Ramos (cell line): ENCODE data around the gene FBLIM1.

Experiments
- in situ Hi-C: fragments of 300-500 bp; cut with MboI; formaldehyde crosslinking; loops from one replicate; pipeline ENCODE4 v1.14.3; 2022; ENCODE audit warnings: low sequenced_read_pairs; ENCODE audit not compliant: unreplicated experiment

The FBLIM1 gene, protein sequence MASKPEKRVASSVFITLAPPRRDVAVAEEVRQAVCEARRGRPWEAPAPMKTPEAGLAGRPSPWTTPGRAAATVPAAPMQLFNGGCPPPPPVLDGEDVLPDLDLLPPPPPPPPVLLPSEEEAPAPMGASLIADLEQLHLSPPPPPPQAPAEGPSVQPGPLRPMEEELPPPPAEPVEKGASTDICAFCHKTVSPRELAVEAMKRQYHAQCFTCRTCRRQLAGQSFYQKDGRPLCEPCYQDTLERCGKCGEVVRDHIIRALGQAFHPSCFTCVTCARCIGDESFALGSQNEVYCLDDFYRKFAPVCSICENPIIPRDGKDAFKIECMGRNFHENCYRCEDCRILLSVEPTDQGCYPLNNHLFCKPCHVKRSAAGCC

DNA sequence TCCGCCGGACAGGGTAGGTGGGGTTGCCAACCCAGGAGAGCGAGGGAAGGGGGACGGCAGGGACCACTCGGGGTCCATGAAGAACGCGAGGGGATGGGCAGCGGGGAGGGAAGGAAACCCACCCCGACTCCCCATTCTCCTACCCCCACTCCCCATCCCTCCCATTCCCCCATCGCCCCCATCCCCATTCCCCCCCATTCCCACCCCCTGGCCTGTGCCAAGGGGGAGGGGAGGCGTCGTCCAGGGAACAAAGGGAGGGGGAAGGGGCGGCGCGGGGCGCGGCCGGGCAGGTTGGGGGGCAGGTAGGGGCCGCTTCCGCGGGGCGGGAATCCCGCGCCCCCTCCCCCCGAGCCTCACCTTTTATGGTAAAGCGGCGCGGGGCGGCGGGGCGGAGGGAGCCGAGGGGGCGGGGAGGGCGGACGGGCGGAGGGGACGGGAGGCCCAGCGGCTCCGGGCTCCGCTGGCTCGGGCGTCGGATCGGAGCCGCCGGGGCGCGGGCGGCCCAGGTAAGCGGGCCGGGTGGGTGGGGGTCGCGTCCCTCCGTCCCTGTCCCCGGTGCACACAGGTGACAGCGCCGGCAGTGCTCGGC is at the start of gene FBLIM1:
FBLIM1 (plus strand) TSS at position 453 of the 589 bp plus-strand sequence. CDS start 6,189 bp downstream, outside the sequence.
- in situ Hi-C loops = no loop called here

DNA sequence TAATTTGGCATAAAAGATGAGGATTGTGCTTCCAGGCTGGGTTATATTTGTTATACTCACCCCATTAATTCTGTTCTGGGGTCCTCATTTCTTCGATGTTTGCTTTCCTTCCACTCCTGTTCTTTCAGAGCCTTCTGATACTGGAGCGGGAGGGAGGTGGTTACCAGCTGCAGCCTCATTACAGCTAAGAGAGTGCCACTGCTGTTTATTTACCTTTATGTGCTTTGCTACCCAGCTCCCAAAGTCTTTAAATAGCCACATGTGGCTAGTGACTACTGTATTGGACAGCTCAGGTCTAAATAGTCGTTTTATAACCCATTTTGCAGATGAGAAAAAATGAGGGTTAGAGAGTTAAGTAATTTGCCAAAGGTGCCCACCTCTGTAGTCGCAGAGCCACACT is 49.4 kb upstream of the FBLIM1 start:
- in situ Hi-C loops = no loop called here

DNA sequence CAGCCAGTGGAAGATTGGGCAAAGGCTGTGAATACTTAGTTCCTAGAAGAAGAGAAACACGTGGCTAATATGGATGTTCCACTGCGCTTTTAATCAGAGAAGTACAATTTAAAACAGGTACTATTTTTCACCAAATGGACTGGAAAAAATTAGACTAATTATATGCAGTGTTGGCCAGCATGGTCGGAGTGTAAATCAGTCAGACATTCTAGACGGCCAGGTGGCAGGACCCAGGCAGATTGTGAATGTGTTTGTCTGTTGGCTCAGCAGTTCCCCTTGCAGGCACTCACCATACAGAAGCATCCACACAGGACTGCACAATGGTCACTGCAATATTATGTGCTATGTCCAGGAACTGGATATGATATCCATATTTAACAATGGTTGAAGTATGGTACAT is 46.4 kb upstream of the FBLIM1 start:
- in situ Hi-C loops = no loop called here

DNA sequence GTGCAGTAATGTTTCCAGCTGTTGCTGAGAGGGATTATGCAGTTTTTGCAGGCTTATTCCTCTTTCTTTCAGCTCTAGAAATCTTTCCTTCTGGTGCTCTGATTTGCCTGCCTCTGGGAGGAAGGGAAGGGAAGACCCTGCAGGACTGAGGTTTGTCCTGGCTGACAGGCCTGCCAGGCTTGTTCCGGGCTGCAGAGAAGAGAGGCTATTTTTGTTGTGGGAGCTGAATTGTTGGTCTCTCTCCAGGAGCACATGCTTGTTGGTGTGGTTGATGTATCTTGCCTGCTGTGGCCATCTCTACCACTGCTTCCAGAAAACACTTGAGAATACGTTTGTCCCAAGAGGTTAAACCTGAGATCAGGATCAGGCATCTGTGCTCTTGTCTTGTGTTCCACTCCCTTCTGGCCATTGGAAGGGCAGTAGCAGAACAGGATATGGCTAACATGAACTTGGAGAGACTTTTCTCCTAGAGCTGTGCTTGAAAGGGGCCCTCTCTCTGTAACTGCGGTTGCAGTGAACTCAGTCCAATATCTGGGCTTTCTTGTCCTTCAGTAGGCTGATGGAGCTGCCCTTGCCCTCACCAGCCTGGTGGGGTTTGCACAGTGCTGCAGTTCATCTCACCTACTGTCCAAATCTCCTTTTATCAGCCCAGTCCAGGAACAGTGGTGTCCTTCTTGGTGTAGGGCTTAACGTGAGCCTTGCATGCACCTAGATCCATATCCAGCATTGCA is 44.0 kb upstream of the FBLIM1 start:
- in situ Hi-C loops = no loop called here

DNA sequence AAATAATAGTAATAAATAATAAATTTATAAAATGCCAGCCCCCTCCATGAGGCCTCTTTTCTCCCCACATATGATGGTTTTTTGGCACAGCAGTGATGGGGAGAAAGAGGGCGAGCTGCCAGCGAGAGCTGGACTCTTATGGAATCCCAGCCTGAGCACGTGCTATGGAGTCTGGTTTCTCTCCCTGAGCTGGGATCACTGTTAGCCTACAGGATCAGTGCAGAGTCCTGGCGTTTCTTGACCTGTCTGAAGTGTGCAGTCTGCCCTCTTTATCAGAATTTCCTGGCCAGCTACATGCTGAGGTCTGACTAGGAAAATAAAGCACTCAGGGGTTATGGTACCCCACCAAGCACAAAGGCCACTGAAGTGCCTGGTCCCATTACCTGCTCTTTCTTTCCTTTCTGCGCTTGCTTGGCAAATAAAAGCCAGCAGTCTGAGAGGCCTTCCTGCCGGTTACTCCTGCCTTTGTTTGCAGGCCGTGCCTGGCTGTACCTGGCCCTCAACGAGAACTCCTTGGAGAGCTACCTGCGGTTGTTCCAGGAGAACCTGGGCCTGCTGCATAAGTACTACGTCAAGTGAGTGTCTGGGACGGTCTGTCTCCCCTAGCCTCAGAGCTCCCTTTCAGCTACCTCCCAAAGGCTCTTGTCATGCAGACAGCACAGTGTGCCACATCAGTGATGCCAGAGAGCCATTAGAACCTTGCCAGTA is 41.0 kb upstream of the FBLIM1 start:
- in situ Hi-C loops = no loop called here

DNA sequence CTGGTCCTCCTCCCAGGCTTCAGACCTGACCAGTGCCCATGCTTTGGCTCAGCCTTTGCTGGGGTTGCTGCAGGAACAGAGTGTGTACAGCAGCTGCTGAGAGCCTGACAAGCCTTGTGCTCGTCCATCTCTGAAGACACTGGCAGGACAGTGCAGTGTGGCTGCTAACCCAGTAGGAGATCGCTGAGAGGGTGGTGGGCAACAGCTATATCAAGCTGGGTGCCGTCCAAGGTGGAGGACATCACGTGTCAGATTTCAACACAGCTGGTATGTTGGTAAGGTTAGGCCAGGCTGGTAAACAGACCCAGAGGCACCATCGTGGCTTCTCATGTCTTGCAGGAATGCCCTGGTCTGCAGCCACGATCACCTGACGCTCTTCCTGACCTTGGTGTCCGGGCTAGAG is 40.4 kb upstream of the FBLIM1 start:
- in situ Hi-C loops = no loop called here

DNA sequence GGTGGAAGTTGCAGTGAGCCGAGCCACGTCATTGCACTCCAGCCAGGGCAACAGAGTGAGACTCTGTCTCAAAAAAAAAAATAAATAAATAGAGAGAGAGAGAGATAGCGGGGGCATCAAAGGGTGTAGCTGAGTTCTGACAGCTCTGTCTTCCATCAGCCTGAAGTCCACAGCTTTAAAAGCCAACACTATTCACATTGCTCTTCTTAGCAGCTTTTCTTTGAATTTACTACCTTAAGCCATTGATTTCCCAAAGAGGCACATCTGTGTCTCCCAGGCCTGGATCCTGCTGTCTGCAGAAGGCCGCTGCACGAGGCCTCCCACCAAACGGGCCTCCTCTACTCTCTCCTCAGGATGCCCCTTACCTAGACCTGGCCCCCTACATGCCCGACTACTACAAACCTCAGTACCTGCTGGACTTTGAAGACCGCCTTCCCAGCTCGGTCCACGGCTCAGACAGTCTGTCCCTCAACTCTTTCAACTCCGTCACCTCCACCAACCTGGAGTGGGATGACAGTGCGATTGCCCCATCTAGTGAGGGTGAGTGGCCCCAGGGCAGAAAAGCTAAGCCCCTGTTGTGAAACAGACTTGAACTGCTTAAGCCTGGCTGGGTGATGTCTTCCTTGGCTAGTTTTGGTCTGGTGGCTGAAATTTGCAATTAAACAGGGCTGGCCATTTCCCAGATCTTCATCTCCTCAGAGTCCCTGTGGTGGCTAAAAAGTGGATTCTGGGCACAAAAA is 39.0 kb upstream of the FBLIM1 start:
- in situ Hi-C loops = no loop called here

DNA sequence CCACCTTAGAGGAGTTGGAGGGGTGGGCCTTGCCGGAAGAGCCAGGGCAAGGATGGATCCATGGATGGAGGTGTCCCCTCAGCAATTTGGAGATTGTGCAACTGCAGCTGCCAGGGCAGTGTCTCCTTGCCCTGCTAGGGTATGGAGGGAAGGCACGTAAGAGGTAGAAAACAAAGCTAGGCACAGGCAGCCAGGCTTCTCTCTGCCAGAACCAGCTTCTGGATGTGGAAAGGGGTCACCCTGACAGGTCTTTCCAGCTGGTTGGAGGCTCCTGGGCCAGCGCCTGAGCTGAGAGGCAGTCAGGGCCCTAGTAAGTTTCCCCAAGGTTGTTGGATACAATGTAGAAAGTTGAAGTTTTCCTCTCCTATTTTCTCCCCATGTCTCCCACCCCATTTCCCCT is 37.7 kb upstream of the FBLIM1 start:
- in situ Hi-C loops = no loop called here

DNA sequence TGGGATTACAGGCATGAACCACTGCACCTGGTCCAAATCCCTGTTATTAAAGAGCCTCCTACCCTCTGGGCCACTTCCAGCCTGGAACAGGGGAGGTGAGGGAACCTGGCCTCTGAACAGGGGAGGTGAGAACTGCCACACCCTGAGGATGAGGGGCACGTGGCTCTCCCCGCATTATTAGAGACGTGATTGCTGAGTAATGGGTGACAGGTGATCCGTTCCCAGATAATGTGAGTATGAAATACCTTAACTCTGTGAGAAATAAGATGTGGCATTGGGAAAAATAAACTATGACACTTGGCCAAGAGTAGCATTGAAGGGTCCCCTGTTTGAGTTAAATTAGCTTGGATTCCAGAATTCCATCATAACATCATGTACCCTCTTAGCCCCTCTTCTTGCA is 36.2 kb upstream of the FBLIM1 start:
- in situ Hi-C loops = no loop called here

DNA sequence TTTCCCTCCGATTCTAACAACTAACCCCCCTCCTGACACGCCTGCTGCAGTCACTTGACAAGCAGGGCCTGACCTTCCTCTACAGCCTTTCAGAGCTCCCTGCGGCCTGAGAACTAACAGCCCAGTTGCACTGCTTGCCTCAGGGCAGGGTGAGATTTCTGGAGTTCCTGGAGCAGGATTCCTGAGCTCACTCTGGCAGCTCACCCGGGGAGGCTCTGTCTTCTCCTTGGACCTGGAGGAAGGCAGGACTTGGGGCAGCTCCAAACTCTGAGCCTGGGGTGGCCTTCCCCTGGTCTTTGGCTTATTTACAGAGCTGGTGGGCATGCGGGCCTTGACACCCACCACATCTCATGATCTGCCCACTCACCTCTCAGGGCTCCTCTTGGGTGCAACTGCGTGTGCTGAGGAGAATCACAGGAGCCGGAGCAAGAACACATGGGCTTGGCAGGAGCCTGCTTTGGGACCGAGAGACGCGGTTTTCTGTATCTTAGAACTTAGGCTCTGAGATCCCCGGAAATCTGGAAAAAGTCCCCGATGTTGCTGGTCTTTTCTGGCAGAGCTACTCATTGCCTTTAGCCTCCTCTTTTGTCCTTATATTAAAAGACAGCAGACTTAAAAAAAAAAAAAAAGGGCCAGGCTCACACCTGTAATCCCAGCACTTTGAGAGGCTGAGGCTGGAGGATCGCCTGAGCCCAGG is 35.6 kb upstream of the FBLIM1 start:
- in situ Hi-C loops = no loop called here

DNA sequence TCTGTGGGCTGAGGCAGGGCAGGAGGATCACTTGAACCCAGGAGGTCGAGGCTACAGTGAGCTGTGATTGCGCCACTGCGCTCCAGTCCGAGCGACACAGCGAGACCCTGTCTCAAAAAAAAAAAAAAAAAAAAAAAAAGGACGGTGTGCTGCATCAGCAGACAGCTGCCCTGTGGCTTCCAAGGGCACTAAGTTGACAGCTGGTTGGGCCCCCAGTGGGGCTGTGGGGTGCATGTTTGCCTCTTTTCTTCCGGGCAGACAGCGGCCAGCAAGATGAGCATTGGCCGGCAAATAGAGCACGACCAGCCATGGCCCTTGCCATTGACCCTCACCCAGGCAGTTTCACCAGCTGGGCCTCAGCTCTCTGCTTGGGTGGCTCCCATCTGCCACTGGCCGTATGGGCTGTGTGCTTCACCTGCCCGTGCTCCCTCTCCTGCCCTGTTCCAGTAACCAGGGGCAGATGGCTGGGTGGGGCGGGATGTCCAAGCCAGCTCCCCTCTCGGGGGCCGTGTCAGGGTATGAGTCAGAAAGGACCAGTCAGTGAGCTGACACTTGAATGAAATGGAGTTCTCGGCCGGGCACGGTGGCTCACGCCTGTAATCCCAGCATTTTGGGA is 34.9 kb upstream of the FBLIM1 start:
- in situ Hi-C loops = no loop called here

DNA sequence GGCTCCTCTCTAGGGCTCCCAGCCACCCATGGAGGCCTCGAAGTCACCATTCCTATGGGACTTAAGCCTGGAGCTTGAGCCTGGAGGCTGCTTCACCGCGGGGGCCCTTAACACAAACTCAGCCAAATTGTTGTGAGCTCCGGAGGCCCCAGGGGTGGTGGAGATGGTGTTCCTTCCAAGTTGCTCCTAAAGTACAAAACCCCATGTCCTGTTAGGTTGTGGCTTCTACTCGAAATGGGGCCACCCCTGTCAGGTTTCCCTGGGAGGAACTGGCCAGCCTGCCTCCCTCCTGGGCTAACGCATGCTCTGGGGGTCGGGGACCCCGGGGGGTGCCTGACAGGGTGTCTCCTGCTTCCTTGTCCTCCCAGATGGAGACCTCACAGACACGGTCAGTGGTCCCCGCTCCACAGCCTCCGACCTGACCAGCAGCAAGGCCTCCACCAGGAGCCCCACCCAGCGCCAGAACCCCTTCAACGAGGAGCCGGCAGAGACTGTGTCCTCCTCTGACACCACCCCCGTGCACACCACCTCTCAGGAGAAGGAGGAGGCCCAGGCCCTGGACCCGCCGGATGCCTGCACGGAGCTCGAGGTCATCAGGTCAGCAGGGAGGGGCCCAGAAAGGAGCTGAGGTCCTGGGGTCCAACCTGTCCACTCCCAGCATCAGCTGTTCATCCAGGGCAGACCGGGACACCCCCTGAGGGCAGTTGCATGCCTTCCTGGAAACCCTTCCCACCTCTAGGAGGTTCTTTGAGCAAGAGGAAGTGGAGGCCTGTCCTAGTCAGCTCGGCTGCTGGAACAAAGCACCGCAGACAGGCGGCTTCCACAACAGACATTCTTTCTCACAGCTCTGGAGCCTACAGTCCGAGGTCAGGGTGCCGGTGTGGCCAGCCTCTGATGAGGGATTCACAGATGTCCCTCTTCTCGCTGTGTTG is 33.4 kb upstream of the FBLIM1 start:
- in situ Hi-C loops = no loop called here

DNA sequence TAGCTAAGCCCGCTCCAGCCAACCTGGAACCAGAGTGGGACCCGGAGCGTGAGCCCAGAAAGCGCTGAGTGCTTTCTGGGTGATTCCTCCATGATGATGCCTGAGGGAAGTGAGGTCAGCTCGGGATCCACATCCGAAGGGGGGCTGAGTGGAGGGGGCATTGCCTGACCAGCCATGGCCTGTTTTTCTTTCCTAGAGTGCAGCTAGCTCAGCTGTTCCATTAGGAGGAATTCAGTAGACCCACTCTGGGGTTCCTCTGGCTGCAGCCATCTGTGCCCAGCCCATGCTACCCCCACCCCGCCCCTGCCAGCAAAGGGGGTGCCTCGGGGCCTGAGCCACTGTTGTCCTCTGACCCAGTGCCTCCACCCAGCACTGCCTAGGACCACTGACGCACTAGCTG is 32.1 kb upstream of the FBLIM1 start:
- in situ Hi-C loops = no loop called here

DNA sequence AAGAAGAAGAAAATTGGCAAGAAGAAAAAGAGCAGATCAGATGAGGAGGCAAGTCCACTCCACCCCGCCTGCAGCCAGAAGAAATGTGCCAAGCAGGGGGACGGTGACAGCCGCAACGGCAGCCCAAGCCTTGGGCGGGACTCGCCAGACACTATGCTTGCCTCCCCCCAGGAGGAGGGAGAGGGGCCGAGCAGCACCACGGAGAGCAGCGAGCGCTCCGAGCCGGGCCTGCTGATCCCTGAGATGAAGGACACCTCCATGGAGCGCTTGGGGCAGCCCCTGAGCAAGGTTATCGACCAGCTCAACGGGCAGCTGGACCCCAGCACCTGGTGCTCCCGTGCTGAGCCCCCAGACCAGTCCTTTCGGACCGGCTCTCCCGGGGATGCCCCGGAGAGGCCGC is 31.6 kb upstream of the FBLIM1 start:
- in situ Hi-C loops = no loop called here

DNA sequence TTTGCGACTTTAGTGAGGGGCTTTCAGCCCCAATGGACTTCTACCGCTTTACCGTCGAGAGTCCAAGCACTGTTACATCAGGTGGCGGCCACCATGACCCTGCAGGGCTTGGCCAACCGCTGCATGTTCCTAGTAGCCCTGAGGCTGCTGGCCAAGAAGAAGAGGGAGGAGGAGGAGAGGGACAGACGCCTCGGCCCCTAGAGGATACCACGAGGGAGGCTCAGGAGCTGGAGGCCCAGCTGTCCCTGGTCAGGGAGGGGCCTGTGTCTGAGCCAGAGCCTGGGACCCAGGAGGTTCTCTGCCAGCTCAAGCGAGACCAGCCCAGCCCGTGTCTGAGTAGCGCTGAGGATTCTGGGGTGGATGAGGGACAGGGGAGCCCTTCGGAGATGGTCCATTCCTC is 31.2 kb upstream of the FBLIM1 start:
- in situ Hi-C loops = no loop called here

DNA sequence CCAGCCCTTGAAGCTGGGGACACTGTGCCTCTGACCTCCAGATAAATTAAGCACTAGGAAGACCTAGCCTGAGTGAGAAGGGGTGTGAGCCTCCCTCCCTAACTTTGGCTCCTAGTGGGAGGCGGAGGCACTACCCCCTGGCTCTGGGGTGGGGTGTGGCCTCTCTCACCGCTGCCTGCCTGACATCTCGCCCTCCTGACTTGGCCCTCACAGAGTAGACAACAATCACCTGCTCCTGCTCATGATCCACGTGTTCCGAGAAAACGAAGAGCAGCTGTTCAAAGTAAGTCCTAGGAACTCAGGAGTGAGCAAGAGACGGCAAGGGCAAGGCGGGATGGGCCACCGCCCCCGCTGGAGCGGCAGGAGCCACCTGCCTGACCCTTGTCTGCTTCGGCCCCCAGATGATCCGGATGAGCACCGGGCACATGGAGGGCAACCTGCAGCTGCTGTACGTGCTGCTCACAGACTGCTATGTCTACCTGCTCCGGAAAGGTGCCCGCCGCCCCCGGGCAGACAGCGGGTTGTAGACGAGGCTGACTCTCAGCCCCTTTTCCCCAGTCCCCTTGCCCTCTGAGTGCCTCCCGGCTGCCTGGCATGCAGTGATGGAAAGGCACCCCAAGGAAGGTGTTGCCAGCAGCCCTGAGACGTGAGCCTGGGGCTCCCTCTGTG is 30.6 kb upstream of the FBLIM1 start:
- in situ Hi-C loops = no loop called here

DNA sequence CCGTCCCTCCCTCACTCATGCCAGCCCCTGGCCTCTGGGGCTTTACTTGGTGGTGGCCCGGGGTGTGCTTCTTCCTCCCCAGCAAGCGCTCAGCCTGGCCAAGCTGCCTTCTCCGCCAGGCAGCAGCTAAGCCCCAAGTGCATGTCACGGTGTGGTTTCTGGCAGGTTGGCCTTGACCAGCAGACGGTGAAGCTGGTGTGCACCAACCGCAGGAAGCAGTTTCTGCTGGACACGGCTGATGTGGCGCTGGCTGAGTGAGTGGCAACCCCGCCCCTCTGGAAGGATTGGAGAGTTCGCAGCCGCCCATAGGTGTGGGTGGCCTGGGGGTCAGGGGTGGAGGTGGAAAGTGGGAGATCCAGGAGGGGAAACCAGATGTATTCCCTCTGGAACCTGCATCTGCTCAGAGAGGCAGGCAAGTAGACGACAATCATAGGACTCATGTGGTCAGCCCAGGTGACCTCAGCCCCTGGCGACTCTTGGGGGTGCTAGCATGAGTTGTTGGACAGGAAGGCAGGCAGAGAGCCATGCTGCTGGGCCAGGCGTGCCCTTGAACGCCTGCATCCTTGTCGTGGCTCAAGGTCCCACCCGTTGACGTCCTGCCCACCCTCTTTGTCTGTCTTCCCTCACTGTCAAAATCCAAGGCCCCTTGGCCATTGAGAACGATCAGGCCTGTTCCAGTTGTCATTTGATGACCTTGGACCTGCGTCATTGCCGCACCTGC is 29.5 kb upstream of the FBLIM1 start:
- in situ Hi-C loops = no loop called here
